Measurements from ENCODE around the gene ACTG2.
A peak's percentile ranks its signal among the peaks of the same experiment; 100 is the strongest.
"Not testable (repeated sequence)": the region's sequence is repeated elsewhere in the genome, so short reads cannot be mapped to it uniquely, and the experiment has no call there.

The ACTG2 gene

GRCh38 chr2:73892631-73893329 is at the start of gene ACTG2:
ACTG2 (plus strand) TSS chr2:73893008; CDS start chr2:73901312, 8,304 bp downstream.
- no peak for DNase-seq

GRCh38 chr2:73844087-73844486 is 48.7 kb upstream of the ACTG2 start:
- DNase-seq = no peak

- no peak for DNase-seq
These were observed 42.8 kb upstream of the ACTG2 start for GRCh38 chr2:73850009-73850408.

- no peak for DNase-seq
These were observed 41.5 kb upstream of the ACTG2 start for GRCh38 chr2:73851274-73851673.

- no peak for DNase-seq
These were observed 40.8 kb upstream of the ACTG2 start for GRCh38 chr2:73852020-73852419.

- DNase-seq = no peak
These were observed 37.3 kb upstream of the ACTG2 start for GRCh38 chr2:73855526-73855925.

- no peak for DNase-seq
These were observed 36.6 kb upstream of the ACTG2 start for GRCh38 chr2:73856214-73856613.

GRCh38 chr2:73859721-73860586 is 32.9 kb upstream of the ACTG2 start:
- no peak for DNase-seq

GRCh38 chr2:73862987-73863386 is 29.8 kb upstream of the ACTG2 start:
- DNase-seq = no peak

- DNase-seq = no peak
These were observed 24.4 kb upstream of the ACTG2 start for GRCh38 chr2:73868204-73868978.

- DNase-seq = no peak
These were observed 22.7 kb upstream of the ACTG2 start for GRCh38 chr2:73870084-73870483.

- DNase-seq = peak; percentile 9
These were observed 15.6 kb upstream of the ACTG2 start for GRCh38 chr2:73877071-73877802.

GRCh38 chr2:73877984-73878383 is 14.8 kb upstream of the ACTG2 start:
- not testable (repeated sequence) for DNase-seq

GRCh38 chr2:73885406-73885805 is 7.4 kb upstream of the ACTG2 start:
- no peak for DNase-seq

- no peak for DNase-seq
These were observed 6.5 kb upstream of the ACTG2 start for GRCh38 chr2:73886357-73886756.

- not testable (repeated sequence) for DNase-seq
These were observed 5.0 kb upstream of the ACTG2 start for GRCh38 chr2:73887596-73888353.

- no peak for DNase-seq
These were observed 4.4 kb upstream of the ACTG2 start for GRCh38 chr2:73888388-73888787.

- DNase-seq = no peak
These were observed 3.6 kb upstream of the ACTG2 start for GRCh38 chr2:73889206-73889605.

- DNase-seq = no peak
These were observed 2.3 kb upstream of the ACTG2 start for GRCh38 chr2:73890301-73891092.

GRCh38 chr2:73891276-73891901 is 1.4 kb upstream of the ACTG2 start:
- DNase-seq = no peak
